ENCODE results near the gene PADI4. TPM values are rescaled to one million over a fixed set of nuclear protein-coding genes. Genes with fewer than 3 reads are reported as not detected.

Gene PADI4
- total and polyA plus RNA-seq, 2 donors (not counting 3 experiments of a cell fraction or from before 2014, with no cell fraction given), result not detected

- FAIRE-seq (no peak), DNase-seq (ENCODE audit: low read depth, low spot score) (no peak)
- H3K4me3 ChIP-seq (replicated peaks in 1 of 3; ENCODE audit: insufficient read depth in 1 of 3, low read depth in 1 of 3, low read length in 3 of 3), result no peak overlapping the region
- no peak for TF ChIP-seq JUN (IDR thresholded peaks at IDR 0.05; ENCODE audit: borderline replicate concordance, insufficient read depth, insufficient read length, low read depth)
- TF ChIP-seq CTCF (IDR thresholded peaks at IDR 0.05; ENCODE audit: extremely low read depth in 1 of 2, insufficient read depth in 1 of 2, low read depth in 1 of 2, low read length in 2 of 2), result no peak
- no peak for TF ChIP-seq GATA2 (IDR thresholded peaks at IDR 0.05; ENCODE audit: insufficient read depth, insufficient read length, low read depth, low read length)
- no peak for TF ChIP-seq MAX (IDR thresholded peaks at IDR 0.05; ENCODE audit: insufficient read depth, insufficient read length)
- TF ChIP-seq FOS (IDR thresholded peaks at IDR 0.05; ENCODE audit: borderline replicate concordance, insufficient read depth, low read length), result no peak
- TF ChIP-seq EZH2 (IDR thresholded peaks at IDR 0.05; ENCODE audit: borderline replicate concordance, low read depth, low read length, severe bottlenecking), result no peak
- no peak for TF ChIP-seq MYC (IDR thresholded peaks at IDR 0.05; ENCODE audit: low read depth, low read length)
- TF ChIP-seq POLR2AphosphoS5 (IDR thresholded peaks at IDR 0.05; ENCODE audit: insufficient read depth, low read depth, low read length), result no peak
- TF ChIP-seq POLR2A (IDR thresholded peaks at IDR 0.05; ENCODE audit: low read depth, low read length), result no peak
- H3K79me2 ChIP-seq (ENCODE audit: control insufficient read depth, insufficient read depth, low read length), result no peaks in the 10 kb centered on the region
- H3K4me2 ChIP-seq (ENCODE audit: insufficient read depth, low read length), result no peak overlapping the region
- dilution Hi-C loops (cut with MboI; ENCODE audit: extremely low pct_ligation_motif_present, low sequenced_read_pairs) (no loop called here), intact Hi-C loops (cut with micrococcal nuclease) (no loop called here)
- no peaks in the 10 kb centered on the region for H4K20me1 ChIP-seq (replicated peaks; ENCODE audit: control insufficient read depth, extremely low read depth, insufficient read depth, low read length)
- H3K27me3 ChIP-seq (ENCODE audit: control insufficient read depth in 2 of 2, insufficient read depth in 2 of 2, low read length in 2 of 2), result peaks cover 0 to 8% of the 10 kb centered on the region in 2 experiments
- no peaks in the 10 kb centered on the region for H3K9me3 ChIP-seq (replicated peaks; ENCODE audit: control insufficient read depth, insufficient read depth, low read length)
- ChIA-PET POLR2A (no interaction called here), CTCF (no interaction called here)
- no TSS peak for BruUV-seq (replicated peaks)
- no peak overlapping the region for H2AFZ ChIP-seq (ENCODE audit: low read depth, low read length)
- no peaks in the 10 kb centered on the region for H3K36me3 ChIP-seq (ENCODE audit: control insufficient read depth in 2 of 2, extremely low read depth in 1 of 2, insufficient read depth in 2 of 2, low read length in 2 of 2)
- no peaks in the 10 kb centered on the region for H3K4me1 ChIP-seq (ENCODE audit: control insufficient read depth, extremely low read depth, insufficient read depth, low read length)
- no peak overlapping the region for H3K27ac ChIP-seq (ENCODE audit: insufficient read depth, low read depth, low read length)
- H3K9ac ChIP-seq (replicated peaks; ENCODE audit: extremely low read depth, insufficient read depth, low read length), result no peak overlapping the region
- no peaks in the 10 kb centered on the region for H3K9me1 ChIP-seq (replicated peaks; ENCODE audit: control insufficient read depth, extremely low read depth, insufficient read depth, low read length)
Measured at GRCh38 chr1:17265162-17265561, 42.8 kb upstream of the PADI4 start.
